ENCODE results near the gene VTI1A.

DNA sequence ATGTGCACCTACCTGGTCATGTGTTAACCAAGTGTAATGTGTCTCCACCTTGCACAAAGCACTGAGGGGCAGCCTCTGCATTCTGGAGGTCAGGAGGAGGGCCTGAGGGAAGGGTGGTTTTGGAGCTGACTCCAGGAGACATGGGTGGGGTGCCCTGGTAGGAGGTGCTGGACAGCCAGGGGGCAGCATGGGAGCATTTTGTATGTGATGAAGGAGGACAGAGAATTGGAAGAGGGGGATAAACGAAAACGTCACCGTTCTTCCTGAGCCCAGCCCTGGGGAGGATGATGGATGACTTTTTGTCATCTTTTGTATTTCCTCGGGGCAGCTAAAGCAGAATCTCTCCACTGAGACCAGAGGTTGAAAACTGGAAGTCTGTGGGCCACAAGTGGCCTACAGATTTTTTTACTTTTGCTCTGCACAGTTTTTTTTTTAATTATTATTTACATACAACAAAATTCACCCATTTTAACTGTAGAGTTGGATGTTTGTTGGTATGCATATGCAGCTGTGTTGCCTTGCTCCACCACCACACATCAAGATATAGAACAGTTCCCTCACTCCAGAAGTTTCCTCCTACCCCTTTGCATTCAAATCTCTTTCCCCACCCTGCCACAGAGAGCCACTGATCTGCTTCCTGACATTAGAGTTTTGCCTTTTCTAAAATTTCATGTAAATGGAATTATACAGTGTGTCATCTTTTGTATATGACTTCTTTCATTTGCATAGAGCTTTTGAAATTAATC is 242.5 kb downstream of the VTI1A start:
- TF ChIP-seq CTCF (IDR thresholded peaks at IDR 0.05): peak in 3 of 4 experiments; percentile 19 to 25 (median 24)
- TF ChIP-seq POLR2A (IDR thresholded peaks at IDR 0.05): no peak

All from uterus (tissue), 2 donors.